Measurements from ENCODE around the gene JAM3.

- no peak for TF ChIP-seq CTCF (IDR thresholded peaks at IDR 0.05; ENCODE audit: low read depth, low read length, poor library complexity, severe bottlenecking)
- TF ChIP-seq EZH2phosphoT487 (IDR thresholded peaks at IDR 0.05; ENCODE audit: borderline replicate concordance, low read length): no peak
Measured at GRCh38 chr11:134066943-134067885, 1.7 kb upstream of the JAM3 start.

Measured in DOHH2 (cell line).